Endothelial cell of umbilical vein (primary cell): ENCODE results near the gene LHPP. TPM values are rescaled to one million over a fixed set of nuclear protein-coding genes. Genes with fewer than 3 reads are reported as not detected.

Source experiments
- BruUV-seq: library from RNA; stranded (reverse); fragments of 400-500 nt; replicated peaks from 2 replicates; lab custom pipeline; 2021; lab: Mats Ljungman, UMichigan
- CTCF ChIA-PET: fragments of 300-600, 350-600 bp; sonication (Branson Sonifier 250); formaldehyde crosslinking; loops from one replicate; lab custom pipeline; 2021; ENCODE audit warnings: antibody characterized with exemption, inconsistent platforms; lab: Charles Lee
- POLR2A ChIA-PET: fragments of 300-600, 350-600 bp; sonication (Branson Sonifier 250); formaldehyde crosslinking; loops from one replicate; lab custom pipeline; 2021; ENCODE audit warnings: antibody characterized with exemption, inconsistent platforms; lab: Charles Lee
- DNase-seq: peaks from one replicate; pipeline ENCODE4 v3.0.0-alpha.2; 2011; ENCODE audit warnings: low read depth, low spot score
- FAIRE-seq: peaks from 2 replicates; lab custom pipeline; 2011; peaks lifted over from hg19 to GRCh38; lab: Jason Lieb, UNC
- H2AFZ ChIP-seq: 2 replicates; pipeline ENCODE4 v1.6.0; 2012; ENCODE audit warnings: low read depth, low read length, control low read depth, inconsistent platforms
- H3K27ac ChIP-seq: 2 replicates; pipeline ENCODE4 v1.5.1; 2011; ENCODE audit warnings: low read depth, mild to moderate bottlenecking, control low read depth, low read length, moderate library complexity; ENCODE audit not compliant: insufficient read depth
- H3K27me3 ChIP-seq, 2 experiments: 2 replicates each; pipeline versions ENCODE4 v1.6.0 to v1.6.1; 2011; ENCODE audit warnings: low read length in 2 of 2, mixed read lengths in 1 of 2; ENCODE audit not compliant: control insufficient read depth in 2 of 2, insufficient read depth in 2 of 2
- H3K36me3 ChIP-seq, 2 experiments: 2 replicates in 1 of 2; 3 replicates in 1 of 2; pipeline ENCODE4 v1.5.1; 2011; ENCODE audit warnings: low read length in 2 of 2, mild to moderate bottlenecking in 1 of 2, moderate library complexity in 1 of 2; ENCODE audit not compliant: control insufficient read depth in 2 of 2, insufficient read depth in 2 of 2; ENCODE audit errors: extremely low read depth in 1 of 2
- H3K4me1 ChIP-seq: 3 replicates; pipeline ENCODE4 v1.5.1; 2011; ENCODE audit warnings: mild to moderate bottlenecking, low read length; ENCODE audit not compliant: control insufficient read depth, insufficient read depth; ENCODE audit errors: extremely low read depth
- H3K4me2 ChIP-seq: 2 replicates; pipeline ENCODE4 v1.6.1; 2011; ENCODE audit warnings: low read length, control low read depth, mixed read lengths; ENCODE audit not compliant: insufficient read depth
- H3K4me3 ChIP-seq, 3 experiments: fragments of 200-600 bp in 1 of 3; sonication (generic), shearing (Covaris generic) in 1 of 3; replicated peaks in 1 of 3; 2 replicates each; pipeline ENCODE4 v1.5.1; 2011 to 2016; ENCODE audit warnings: control low read depth in 3 of 3, low read length in 3 of 3, mild to moderate bottlenecking in 2 of 3, inconsistent platforms in 1 of 3, low read depth in 1 of 3, moderate library complexity in 1 of 3; ENCODE audit not compliant: insufficient read depth in 1 of 3
- H3K79me2 ChIP-seq: 2 replicates; pipeline ENCODE4 v1.6.0; 2012; ENCODE audit warnings: low read length, inconsistent platforms; ENCODE audit not compliant: control insufficient read depth, insufficient read depth
- H3K9ac ChIP-seq: replicated peaks from 2 replicates; pipeline ENCODE3; 2011; ENCODE audit warnings: low read length, control low read depth; ENCODE audit not compliant: insufficient read depth; ENCODE audit errors: extremely low read depth
- H3K9me1 ChIP-seq: replicated peaks from 3 replicates; pipeline ENCODE4 v1.6.0; 2011; ENCODE audit warnings: mild to moderate bottlenecking, low read length; ENCODE audit not compliant: control insufficient read depth, insufficient read depth; ENCODE audit errors: extremely low read depth
- H3K9me3 ChIP-seq: replicated peaks from 2 replicates; pipeline ENCODE4 v1.5.1; 2012; ENCODE audit warnings: low read length, inconsistent platforms; ENCODE audit not compliant: control insufficient read depth, insufficient read depth
- H4K20me1 ChIP-seq: replicated peaks from 2 replicates; pipeline ENCODE3; 2011; ENCODE audit warnings: mild to moderate bottlenecking, low read length; ENCODE audit not compliant: control insufficient read depth, insufficient read depth; ENCODE audit errors: extremely low read depth
- EZH2 ChIP-seq: IDR thresholded peaks from 2 replicates; pipeline ENCODE4 v1.6.1; 2012; ENCODE audit warnings: borderline replicate concordance, low read depth, mild to moderate bottlenecking, moderate library complexity, low read length, inconsistent platforms; ENCODE audit not compliant: severe bottlenecking
- FOS ChIP-seq: IDR thresholded peaks from 2 replicates; pipeline ENCODE4 v1.6.1; 2011; ENCODE audit warnings: mild to moderate bottlenecking, low read length, moderate library complexity, borderline replicate concordance; ENCODE audit not compliant: insufficient read depth
- GATA2 ChIP-seq: IDR thresholded peaks from 2 replicates; pipeline ENCODE4 v1.7.0; 2011; ENCODE audit warnings: low read depth, mild to moderate bottlenecking, moderate library complexity, mixed read lengths, low read length; ENCODE audit not compliant: insufficient read length, insufficient read depth
- JUN ChIP-seq: IDR thresholded peaks from 2 replicates; pipeline ENCODE4 v1.6.1; 2011; ENCODE audit warnings: borderline replicate concordance, low read depth; ENCODE audit not compliant: insufficient read length, insufficient read depth
- MYC ChIP-seq: IDR thresholded peaks from one replicate; pipeline ENCODE4 v1.6.1; 2011; ENCODE audit warnings: mild to moderate bottlenecking, low read depth, low read length
- POLR2A ChIP-seq: IDR thresholded peaks from 2 replicates; pipeline ENCODE4 v1.6.1; 2012; ENCODE audit warnings: low read depth, mild to moderate bottlenecking, control low read depth, low read length
- POLR2AphosphoS5 ChIP-seq: IDR thresholded peaks from 2 replicates; pipeline ENCODE4 v1.6.1; 2012; ENCODE audit warnings: low read depth, mild to moderate bottlenecking, control low read depth, low read length, moderate library complexity; ENCODE audit not compliant: insufficient read depth
- dilution Hi-C: fragments of 300-500 bp; cut with MboI; formaldehyde crosslinking; loops from one replicate; pipeline ENCODE4 v1.15.0; 2019; ENCODE audit warnings: low sequenced_read_pairs; ENCODE audit not compliant: extremely low pct_ligation_motif_present
- intact Hi-C: fragments of 100-400 bp; cut with micrococcal nuclease; formaldehyde crosslinking; loops from one replicate; pipeline ENCODE4 v1.10.0; 2022
- polyA plus RNA-seq, 4 experiments: library from polyadenylated mRNA; depleted of rRNA in 3 of 4; stranded (reverse) in 3 of 4; unstranded in 1 of 4; fragments of >200 nt; gene quantifications; 2 replicates each; pipeline versions ENCODE4 v1.2.1 to v1.2.3, GENCODE V29; 2011 to 2012; ENCODE audit warnings: missing spikeins in 1 of 4
- total RNA-seq: library from RNA; stranded (reverse); gene quantifications from 2 replicates; pipeline ENCODE4 v1.2.3, GENCODE V29; 2021
- TF ChIP-seq, protein P1 (sequence below), 2 donors: IDR thresholded peaks; 1 replicate in 1 of 2; 2 replicates in 1 of 2; pipeline ENCODE4 v1.5.1; 2011; ENCODE audit warnings: low read length in 2 of 2, mild to moderate bottlenecking in 2 of 2, moderate library complexity in 2 of 2, control low read depth in 1 of 2, inconsistent platforms in 1 of 2, low read depth in 1 of 2; ENCODE audit not compliant: insufficient read depth in 1 of 2; ENCODE audit errors: extremely low read depth in 1 of 2
- TF ChIP-seq, protein P2 (sequence below): IDR thresholded peaks from 2 replicates; pipeline ENCODE4 v1.6.1; 2011; ENCODE audit not compliant: insufficient read depth, insufficient read length

LHPP gene
- total and polyA plus RNA-seq, 2 donors (not counting 3 experiments of a cell fraction or from before 2014, with no cell fraction given) = 5.8 to 11.2 TPM

DNA sequence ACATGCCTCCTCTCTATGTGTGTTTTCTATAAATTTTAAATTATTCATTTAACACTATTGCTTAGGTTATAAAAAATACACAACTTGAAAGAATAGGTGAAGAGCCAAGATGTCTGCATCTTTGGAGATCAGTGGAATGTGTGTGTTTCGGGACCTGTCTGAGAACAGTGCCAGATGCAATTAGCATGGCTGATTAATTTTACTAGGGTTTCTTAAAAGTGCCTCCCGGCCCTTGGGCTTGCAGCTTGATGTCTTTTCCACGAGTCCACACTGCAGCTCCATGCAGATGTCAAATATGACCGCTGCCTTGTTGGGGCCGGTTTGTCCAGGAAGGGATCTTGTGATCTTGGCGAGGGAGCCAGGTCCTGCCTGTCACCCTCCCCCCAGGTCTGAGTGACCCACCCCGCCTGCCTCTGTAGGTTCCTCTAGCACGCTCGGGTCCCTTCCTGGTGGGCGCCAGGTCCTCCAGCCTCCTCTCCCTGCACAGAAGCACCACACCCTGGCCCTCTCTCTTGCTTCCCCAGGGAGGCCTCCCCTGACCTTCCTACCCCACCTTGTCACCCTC lies 20.7 kb downstream of the LHPP start:
- POLR2A ChIA-PET = no interaction called here
- no peak overlapping the region for H2AFZ ChIP-seq

More for the DNA sequence above, 20.7 kb downstream of the LHPP start:
- DNase-seq = no peak
- Histone ChIP-seq H3K27me3 (no peaks in the 10 kb centered on the region), H3K4me1 (no peaks in the 10 kb centered on the region), H4K20me1 (no peaks in the 10 kb centered on the region), H3K9ac (no peak overlapping the region), H3K4me2 (no peak overlapping the region), H3K79me2 (no peaks in the 10 kb centered on the region), H3K27ac (no peak overlapping the region), H3K36me3 (no peaks in the 10 kb centered on the region), H3K4me3 (no peak overlapping the region), H3K9me1 (no peaks in the 10 kb centered on the region), H3K9me3 (no peaks in the 10 kb centered on the region)
- CTCF ChIA-PET = no interaction called here
- intact Hi-C loops (no loop called here), dilution Hi-C loops (no loop called here)
- no peak for FAIRE-seq
- TF ChIP-seq GATA2 (no peak), POLR2AphosphoS5 (no peak), MYC (no peak), EZH2 (no peak), FOS (no peak), JUN (no peak), POLR2A (no peak)
- TF ChIP-seq, protein P1, sequence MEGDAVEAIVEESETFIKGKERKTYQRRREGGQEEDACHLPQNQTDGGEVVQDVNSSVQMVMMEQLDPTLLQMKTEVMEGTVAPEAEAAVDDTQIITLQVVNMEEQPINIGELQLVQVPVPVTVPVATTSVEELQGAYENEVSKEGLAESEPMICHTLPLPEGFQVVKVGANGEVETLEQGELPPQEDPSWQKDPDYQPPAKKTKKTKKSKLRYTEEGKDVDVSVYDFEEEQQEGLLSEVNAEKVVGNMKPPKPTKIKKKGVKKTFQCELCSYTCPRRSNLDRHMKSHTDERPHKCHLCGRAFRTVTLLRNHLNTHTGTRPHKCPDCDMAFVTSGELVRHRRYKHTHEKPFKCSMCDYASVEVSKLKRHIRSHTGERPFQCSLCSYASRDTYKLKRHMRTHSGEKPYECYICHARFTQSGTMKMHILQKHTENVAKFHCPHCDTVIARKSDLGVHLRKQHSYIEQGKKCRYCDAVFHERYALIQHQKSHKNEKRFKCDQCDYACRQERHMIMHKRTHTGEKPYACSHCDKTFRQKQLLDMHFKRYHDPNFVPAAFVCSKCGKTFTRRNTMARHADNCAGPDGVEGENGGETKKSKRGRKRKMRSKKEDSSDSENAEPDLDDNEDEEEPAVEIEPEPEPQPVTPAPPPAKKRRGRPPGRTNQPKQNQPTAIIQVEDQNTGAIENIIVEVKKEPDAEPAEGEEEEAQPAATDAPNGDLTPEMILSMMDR (IDR thresholded peaks at IDR 0.05; ENCODE audit: extremely low read depth in 1 of 2, insufficient read depth in 1 of 2, low read depth in 1 of 2, low read length in 2 of 2) = no peak
- TF ChIP-seq, protein P2, sequence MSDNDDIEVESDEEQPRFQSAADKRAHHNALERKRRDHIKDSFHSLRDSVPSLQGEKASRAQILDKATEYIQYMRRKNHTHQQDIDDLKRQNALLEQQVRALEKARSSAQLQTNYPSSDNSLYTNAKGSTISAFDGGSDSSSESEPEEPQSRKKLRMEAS = no peak
- BruUV-seq = no TSS peak
